Central memory CD8-positive, alpha-beta T cell (primary cell): Measurements from ENCODE around the gene CCDC154.
"Not testable (repeated sequence)": the region's sequence is repeated elsewhere in the genome, so short reads cannot be mapped to it uniquely, and the experiment has no call there.

Source experiments
- ATAC-seq: fragments of 150-1000 bp; cut with Tn5 transposase; replicated peaks from 2 replicates; pipeline ENCODE4 v1.10.0; 2022; ENCODE audit warnings: mild to moderate bottlenecking, moderate FRiP score, moderate number of reproducible peaks; ENCODE audit not compliant: poor library complexity, severe bottlenecking; ENCODE audit errors: extremely low read depth
- DNase-seq, 2 donors: peaks; one replicate each; pipeline ENCODE4 v3.0.0; 2021; ENCODE audit warnings: low spot score in 2 of 2
- H3K27ac Mint-ChIP-seq: one replicate; pipeline ENCODE4 v1.8.0; 2022; ENCODE audit warnings: low read depth, mild to moderate bottlenecking, moderate library complexity, mixed read lengths
- H3K27me3 Mint-ChIP-seq: one replicate; pipeline ENCODE4 v1.8.0; 2022; ENCODE audit warnings: mixed read lengths
- H3K36me3 Mint-ChIP-seq: one replicate; pipeline ENCODE4 v1.8.0; 2022; ENCODE audit warnings: mild to moderate bottlenecking, moderate library complexity, mixed read lengths; ENCODE audit not compliant: insufficient read depth
- H3K4me1 Mint-ChIP-seq: one replicate; pipeline ENCODE4 v1.8.0; 2022; ENCODE audit warnings: mixed read lengths
- H3K4me3 Mint-ChIP-seq: one replicate; pipeline ENCODE4 v1.8.0; 2022; ENCODE audit warnings: mild to moderate bottlenecking, moderate library complexity, mixed read lengths
- H3K9me3 Mint-ChIP-seq: one replicate; pipeline ENCODE4 v1.8.0; 2022; ENCODE audit warnings: mixed read lengths

CCDC154 gene

DNA sequence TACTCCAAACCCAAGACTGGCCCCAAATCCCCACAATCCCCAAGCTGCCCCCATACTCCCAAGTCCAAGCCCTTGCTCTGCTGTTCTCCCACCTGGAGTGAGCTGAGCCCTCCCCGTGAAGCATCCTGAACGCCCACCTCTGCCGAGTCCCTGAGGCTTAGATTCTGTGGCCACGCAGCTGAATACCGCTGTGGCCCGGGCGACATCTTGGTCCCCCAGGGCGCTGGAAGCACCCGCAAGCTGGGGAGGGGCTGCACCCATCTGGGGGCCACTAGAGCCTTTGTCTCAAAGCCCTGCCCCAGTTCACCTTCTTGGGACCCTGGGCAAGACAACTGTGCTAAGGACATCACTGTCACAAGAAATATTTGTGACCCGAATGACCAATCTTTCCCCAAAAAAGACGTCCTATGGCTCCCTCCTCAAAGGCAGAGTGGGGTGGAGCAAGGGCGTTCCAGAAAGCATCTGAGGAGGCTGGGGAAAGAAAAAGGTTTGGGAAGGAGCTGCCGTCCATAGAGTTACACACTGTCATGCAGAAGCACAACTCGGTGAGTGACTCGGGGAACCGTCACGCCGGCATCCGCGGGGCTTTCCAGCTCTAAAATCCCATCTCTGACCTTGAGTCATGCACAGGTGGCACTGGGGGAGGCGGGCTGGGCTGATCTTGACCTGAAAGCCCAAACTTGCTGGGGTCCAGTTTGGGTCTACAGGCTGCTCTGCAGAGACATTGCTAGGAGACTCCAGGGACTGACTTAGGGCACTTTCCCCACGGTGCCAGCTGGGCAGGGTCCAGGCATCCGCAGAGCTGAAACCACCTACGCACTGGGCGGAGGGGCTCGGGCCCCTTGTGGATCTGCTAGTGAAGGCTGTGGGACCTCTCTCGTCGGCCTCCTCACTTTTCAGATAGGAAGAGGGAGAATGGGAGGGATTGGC is 37.8 kb upstream of the CCDC154 start:
- H3K27me3 Mint-ChIP-seq = no peaks in the 10 kb centered on the region
- no peak overlapping the region for H3K4me3 Mint-ChIP-seq
- no peaks in the 10 kb centered on the region for H3K4me1 Mint-ChIP-seq
- DNase-seq (no peak), ATAC-seq (no peak)
- no peaks in the 10 kb centered on the region for H3K9me3 Mint-ChIP-seq
- H3K27ac Mint-ChIP-seq = no peak overlapping the region
- H3K36me3 Mint-ChIP-seq = peaks cover 1% of the 10 kb centered on the region

DNA sequence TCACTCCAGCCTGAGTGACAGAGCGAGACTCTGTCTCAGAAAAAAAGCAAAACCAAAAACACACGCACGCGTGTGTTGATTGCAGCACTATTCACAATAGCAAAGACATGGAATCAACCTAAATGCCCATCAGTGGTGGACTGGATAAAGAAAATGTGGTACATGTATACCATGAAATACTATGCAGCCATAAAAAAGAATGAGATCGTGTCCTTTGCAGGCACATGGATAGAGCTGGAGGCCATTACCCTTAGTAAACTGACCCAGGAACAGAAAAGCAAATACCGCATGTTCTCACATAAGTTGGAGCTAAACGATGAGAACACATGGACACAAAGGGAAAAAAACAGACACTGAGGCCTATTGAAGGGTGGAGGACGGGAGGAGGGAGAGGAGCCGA is 34.6 kb upstream of the CCDC154 start:
- H3K4me3 Mint-ChIP-seq, DNase-seq, H3K9me3 Mint-ChIP-seq, H3K4me1 Mint-ChIP-seq, ATAC-seq, H3K27ac Mint-ChIP-seq, H3K36me3 Mint-ChIP-seq, H3K27me3 Mint-ChIP-seq: not testable (repeated sequence)

DNA sequence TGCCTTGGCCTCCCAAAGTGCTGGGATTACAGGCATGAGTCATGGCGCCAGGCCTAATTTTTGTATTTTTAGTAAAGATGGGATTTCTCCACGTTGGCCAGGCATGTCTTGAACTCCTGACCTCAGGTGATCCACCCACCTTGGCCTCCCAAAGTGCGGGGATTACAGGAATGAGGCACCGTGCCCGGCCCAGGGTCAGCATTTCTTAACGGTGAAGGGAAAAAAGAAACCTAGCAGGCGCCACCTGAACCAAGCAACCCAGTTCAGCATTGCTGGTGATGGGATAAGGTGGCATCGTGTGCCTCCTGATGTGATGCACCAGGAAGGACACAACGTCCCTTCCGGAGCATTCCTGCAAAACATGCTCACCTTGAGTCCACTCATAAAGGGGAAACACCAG is 32.7 kb upstream of the CCDC154 start:
- Mint-ChIP-seq H3K9me3 (no peaks in the 10 kb centered on the region), H3K27me3 (no peaks in the 10 kb centered on the region), H3K36me3 (peaks cover 5% of the 10 kb centered on the region)

DNA sequence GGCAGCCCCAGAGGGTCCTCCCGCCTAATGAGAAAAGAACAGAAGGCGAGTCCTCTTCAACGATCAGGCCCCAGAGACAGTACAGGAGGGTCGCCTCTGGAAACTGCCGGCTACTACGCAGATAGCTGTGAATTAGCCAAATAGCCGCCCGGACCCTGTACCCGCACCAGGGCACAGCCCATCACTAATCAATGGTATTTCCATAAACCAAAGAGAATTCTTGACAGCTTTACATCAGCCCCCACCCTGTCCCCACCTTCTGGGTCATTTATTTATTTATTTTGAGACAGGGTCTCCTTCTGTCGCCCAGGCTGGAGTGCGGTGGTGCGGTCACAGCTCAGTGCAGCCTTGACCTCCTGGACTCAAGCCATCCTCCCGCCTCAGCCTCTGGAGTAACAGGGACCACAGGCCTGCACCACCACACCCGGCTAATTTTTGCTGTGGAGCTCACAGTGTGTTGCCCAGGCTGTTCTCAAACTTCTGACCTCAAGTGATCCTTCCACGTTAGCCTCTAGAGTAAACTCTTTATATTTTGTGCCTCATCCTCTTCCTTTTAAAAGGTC is 31.3 kb upstream of the CCDC154 start:
- Mint-ChIP-seq H3K27ac (peak overlapping the region; percentile 65), H3K9me3 (no peaks in the 10 kb centered on the region), H3K36me3 (peaks cover 5% of the 10 kb centered on the region), H3K27me3 (no peaks in the 10 kb centered on the region), H3K4me1 (peaks cover 18% of the 10 kb centered on the region), H3K4me3 (peak overlapping the region; percentile 72)
- DNase-seq (no peak), ATAC-seq (no peak)

More for the DNA sequence above, 32.7 kb upstream of the CCDC154 start:
- ATAC-seq (no peak), DNase-seq (no peak)
- Mint-ChIP-seq H3K4me1 (peaks cover 12% of the 10 kb centered on the region), H3K4me3 (no peak overlapping the region), H3K27ac (no peak overlapping the region)

DNA sequence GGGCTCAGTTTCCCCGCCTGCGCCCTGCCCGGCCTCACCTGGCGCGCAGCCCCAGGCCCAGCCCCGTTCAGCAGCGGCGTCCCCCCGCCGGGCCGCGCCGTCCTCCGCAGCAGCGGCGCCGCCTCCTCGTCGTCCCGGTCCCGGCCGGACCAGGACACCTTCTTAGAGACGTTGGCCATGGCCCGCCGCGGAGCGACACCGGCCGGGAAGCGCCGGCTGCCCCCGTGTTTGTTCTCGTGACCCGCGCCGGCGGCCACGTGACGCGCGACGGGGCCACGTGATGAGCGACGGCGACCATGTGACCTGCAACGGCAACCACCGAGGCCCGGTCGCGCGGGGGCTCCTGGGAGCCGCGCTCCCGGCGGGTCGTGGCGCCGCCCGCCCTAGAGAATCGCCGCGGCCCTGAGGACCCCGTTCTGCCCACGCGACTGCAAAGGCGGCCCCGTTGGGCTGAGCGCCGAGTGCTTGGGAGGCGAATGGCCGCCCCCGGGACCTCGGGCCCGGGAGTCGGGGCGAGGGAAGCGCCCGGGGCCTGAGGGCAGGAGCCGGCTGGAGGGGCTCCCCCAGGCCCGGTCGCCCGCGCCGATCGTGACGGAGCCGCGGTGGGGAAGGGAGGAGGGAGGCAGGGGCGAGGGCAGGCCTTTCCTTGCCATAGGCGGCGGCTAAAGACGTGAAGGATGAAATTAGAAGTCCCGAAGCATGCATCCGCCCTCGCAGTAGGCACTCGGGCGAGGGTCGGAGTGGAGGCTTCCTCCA is 30.6 kb upstream of the CCDC154 start, which contains the start of gene CLCN7:
Gene CLCN7, minus strand, starts transcription at position 233 of the 756 bp plus-strand sequence. Its CDS starts 54 bp downstream, at position 179.
- Mint-ChIP-seq H3K9me3 (no peaks in the 10 kb centered on the region), H3K4me3 (peak within 1 kb of the TSS; percentile 72), H3K27ac (peak within 1 kb of the TSS; percentile 65), H3K4me1 (peaks cover 23% of the 10 kb centered on the region), H3K27me3 (no peaks in the 10 kb centered on the region), H3K36me3 (peaks cover 5% of the 10 kb centered on the region)
- ATAC-seq = peak; percentile 91
- peak; percentile 66 to 70 for DNase-seq

DNA sequence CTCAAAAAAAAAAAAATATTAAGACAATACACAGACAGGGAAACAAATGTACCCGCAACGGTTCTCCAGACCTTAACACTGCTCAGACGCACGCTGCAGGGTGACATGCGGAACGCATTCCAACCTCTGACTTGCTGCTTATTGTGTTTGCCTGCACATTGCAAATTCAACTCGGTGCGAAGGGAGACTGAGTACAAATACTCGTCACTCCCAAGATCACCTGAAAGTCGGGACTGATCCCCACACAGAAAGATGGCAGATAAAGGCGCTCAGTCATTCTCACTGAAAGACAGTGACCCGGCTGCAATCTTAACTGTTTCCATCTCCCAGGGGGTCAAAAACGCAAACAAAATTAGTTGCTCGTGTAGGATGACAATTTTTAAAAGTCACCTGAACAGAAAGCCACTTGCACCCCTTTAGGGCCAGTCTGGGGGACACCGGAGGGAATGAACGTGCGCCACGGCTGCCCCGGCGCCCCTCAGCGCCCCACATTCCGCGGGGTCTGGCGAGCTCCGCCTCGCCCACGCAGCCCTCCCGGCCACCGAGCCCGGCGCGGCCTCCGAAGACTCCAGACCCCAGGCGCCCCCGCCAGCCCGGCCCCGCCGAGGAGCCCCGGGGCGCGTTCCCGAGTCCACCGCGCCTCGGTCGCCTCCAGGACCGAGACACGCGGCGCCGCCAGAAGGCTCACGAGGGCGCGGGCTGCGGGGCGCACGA is 29.9 kb upstream of the CCDC154 start:
- DNase-seq (no peak), ATAC-seq (no peak)
- Mint-ChIP-seq H3K36me3 (peaks cover 5% of the 10 kb centered on the region), H3K9me3 (no peaks in the 10 kb centered on the region), H3K27ac (no peak overlapping the region), H3K27me3 (no peaks in the 10 kb centered on the region), H3K4me1 (peaks cover 28% of the 10 kb centered on the region), H3K4me3 (peak overlapping the region; percentile 72)

DNA sequence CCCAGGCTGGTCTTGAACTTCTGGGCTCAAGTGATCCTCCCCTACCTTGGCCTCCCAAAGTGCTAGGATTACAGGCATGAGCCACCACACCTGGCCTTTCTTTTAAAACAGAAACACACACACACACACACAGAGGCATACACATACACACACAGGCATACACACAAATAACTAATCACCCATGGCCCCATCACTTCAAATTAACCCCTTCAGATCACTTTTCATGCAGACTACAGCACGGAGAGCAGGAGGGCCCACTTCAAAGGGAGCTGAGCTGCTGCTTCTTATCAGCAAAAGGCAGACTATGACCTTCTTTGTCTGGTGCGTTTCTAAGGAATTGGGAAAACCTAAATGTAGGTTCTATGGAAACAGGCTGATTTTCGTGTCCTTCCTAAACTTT is 28.6 kb upstream of the CCDC154 start:
- Mint-ChIP-seq H3K4me1 (peaks cover 28% of the 10 kb centered on the region), H3K27me3 (no peaks in the 10 kb centered on the region), H3K9me3 (no peaks in the 10 kb centered on the region), H3K4me3 (peak overlapping the region; percentile 40), H3K36me3 (peaks cover 5% of the 10 kb centered on the region), H3K27ac (peak overlapping the region; percentile 22)
- no peak for DNase-seq
- ATAC-seq = no peak

DNA sequence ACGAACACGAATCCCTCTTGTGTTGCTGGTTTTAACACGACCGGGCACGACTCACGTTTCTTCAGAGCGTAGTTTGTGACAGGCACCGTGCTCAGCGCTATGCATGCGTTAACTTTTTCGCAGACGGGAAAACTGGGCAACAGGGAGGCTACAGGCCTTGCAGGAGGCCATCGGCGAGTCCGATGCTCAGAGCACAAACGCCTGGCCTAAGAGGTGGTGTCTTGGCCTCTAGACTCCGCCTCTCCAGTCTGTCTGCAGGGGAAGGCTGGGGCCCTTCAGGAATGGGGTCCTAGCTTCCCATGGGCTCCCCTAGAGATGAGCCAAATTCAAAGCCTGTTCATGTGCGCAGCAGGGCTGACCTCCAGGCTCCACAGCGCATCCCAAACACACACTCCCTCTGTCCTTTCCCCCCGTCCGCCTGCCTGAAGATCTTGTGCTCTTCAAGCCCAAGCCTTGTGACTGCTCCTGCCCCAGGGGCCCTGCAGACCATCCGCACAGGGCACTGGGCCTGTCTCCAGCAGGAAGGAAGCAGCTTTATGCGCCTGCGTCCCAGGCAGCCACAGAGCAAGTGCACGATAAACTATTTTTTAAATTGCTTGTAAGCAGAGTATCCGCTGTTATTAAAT is 27.3 kb upstream of the CCDC154 start:
- Mint-ChIP-seq H3K9me3 (no peaks in the 10 kb centered on the region), H3K36me3 (peaks cover 3% of the 10 kb centered on the region), H3K4me3 (no peak overlapping the region), H3K27ac (peak overlapping the region; percentile 29), H3K27me3 (no peaks in the 10 kb centered on the region), H3K4me1 (peaks cover 37% of the 10 kb centered on the region)
- ATAC-seq (no peak), DNase-seq (no peak)

DNA sequence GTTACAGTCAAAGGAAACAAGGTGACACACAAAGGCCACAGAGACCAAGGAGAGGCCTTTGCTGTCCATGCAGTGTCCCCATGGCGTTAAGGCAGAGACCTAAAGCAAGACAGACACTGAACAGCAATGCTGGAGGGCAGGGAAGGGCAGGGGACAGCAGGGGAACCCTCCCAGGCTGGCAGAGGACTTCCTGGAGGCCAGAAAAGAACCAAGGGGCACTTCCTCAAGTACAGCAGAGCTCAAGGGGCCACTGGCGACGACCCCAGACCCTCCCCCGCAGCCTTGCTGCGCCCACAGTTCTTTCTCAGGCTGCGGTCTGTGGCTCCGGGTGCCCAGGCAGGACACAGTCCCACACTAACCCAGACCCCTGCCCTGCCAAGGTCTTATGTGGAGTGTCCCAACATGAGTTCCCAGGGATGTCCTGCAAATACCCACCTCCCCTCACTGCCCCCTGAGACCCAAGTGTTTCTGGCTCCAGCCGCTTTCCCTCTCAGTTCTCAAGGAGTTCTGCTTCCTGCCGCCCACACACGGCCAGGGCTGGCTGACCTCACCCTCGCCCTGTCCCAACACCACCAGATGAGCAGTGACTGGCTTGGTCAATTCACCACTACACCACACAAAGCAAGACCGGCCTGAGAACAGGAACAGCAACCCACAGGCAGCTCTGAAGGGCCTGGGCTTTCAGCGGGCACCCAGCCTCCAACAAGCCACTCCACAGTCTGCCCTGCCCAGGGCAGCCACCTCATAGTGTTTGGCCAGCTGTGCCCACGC is 26.3 kb upstream of the CCDC154 start:
- ATAC-seq = no peak
- Mint-ChIP-seq H3K4me1 (peaks cover 37% of the 10 kb centered on the region), H3K27ac (no peak overlapping the region), H3K27me3 (no peaks in the 10 kb centered on the region), H3K9me3 (no peaks in the 10 kb centered on the region), H3K4me3 (no peak overlapping the region), H3K36me3 (peaks cover 3% of the 10 kb centered on the region)
- no peak for DNase-seq

DNA sequence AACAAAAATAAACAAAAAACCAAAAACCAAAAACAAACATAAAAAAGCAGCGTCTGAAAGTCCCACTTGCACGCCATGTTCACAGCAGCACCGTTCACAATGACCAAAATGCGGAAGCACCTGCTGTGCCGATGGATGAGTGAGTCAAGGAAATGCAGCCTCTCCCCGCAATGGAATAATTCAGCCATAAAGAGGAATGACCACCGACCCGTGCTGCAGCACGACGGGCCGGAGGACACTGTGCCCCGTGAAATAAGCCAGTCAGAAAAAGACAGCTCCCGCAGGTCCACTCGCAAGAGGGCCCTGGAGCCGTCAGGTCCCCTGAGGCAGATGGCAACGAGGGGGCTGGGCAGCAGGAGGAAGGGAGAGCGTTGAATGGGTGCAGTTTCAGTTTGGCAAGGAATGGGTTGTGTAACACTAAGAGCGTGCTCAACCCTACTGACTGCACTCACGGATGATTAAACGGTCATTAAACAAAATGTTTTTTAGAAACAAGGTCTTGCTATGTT is 25.4 kb upstream of the CCDC154 start:
- H3K36me3 Mint-ChIP-seq = peaks cover 6% of the 10 kb centered on the region
- no peak overlapping the region for H3K27ac Mint-ChIP-seq
- no peaks in the 10 kb centered on the region for H3K9me3 Mint-ChIP-seq
- peaks cover 37% of the 10 kb centered on the region for H3K4me1 Mint-ChIP-seq
- ATAC-seq (no peak), DNase-seq (no peak)
- no peaks in the 10 kb centered on the region for H3K27me3 Mint-ChIP-seq
- H3K4me3 Mint-ChIP-seq = no peak overlapping the region

DNA sequence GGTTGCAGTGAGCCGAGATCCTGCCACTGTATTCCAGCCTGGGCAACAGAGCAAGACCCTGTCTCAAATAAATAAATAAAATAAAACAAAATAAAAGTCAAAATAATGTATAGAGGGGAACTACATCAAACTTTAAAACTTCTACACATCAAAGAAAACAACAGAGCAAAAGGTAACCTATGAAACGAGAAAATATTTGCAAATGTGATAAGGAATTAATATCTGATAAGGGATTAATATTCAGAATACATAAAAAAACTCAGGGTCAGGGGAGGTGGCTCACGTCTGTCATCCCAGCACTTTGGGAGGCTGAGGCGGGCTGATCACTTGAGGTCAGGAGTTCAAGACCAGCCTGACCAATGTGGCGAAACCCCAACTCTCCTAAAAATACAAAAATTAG is 24.8 kb upstream of the CCDC154 start:
- H3K4me3 Mint-ChIP-seq = not testable (repeated sequence)

More for the DNA sequence above, 24.8 kb upstream of the CCDC154 start:
- H3K27ac Mint-ChIP-seq, H3K9me3 Mint-ChIP-seq, DNase-seq, H3K36me3 Mint-ChIP-seq, H3K27me3 Mint-ChIP-seq, ATAC-seq: not testable (repeated sequence)
- H3K4me1 Mint-ChIP-seq = peaks cover 37% of the 10 kb centered on the region
